ENCODE results near the gene PIK3R6. TPM values are rescaled to one million over a fixed set of nuclear protein-coding genes. Genes with fewer than 3 reads are reported as not detected.
A peak's percentile ranks its signal among the peaks of the same experiment; 100 is the strongest.

Gene PIK3R6
- total and polyA plus RNA-seq, 8 donors = 1.6 to 4.3 (median 2.0) TPM

GRCh38 chr17:8785547-8786413 lies 81.7 kb downstream of the PIK3R6 start:
- TF ChIP-seq CTCF (IDR thresholded peaks at IDR 0.05) = peak; percentile 71 to 91
- H3K4me3 ChIP-seq = no peak overlapping the region
- ATAC-seq (peak; percentile 84), DNase-seq (peak; percentile 68 to 87 (median 79))
- intact Hi-C loops (cut with DNase I) = loop anchor here in 1 of 2 donors (10.0 kb wide), 1 partner anchor 371 kb away; no protein-coding TSS in a partner anchor
- peaks cover 3 to 16% of the 10 kb centered on the region in 2 donors for H3K27me3 ChIP-seq
- H3K4me1 ChIP-seq = peaks cover 0 to 15% of the 10 kb centered on the region in 2 donors
- no peak overlapping the region for H3K27ac ChIP-seq
- no peaks in the 10 kb centered on the region for H3K36me3 ChIP-seq
- H3K9me3 ChIP-seq = no peaks in the 10 kb centered on the region

- ATAC-seq (no peak), DNase-seq (no peak)
- Histone ChIP-seq H3K4me1 (peaks cover 0 to 25% of the 10 kb centered on the region in 2 donors), H3K4me3 (no peak overlapping the region), H3K27ac (no peak overlapping the region), H3K27me3 (peaks cover 3 to 19% of the 10 kb centered on the region in 2 donors), H3K9me3 (no peaks in the 10 kb centered on the region), H3K36me3 (no peaks in the 10 kb centered on the region)
- intact Hi-C loops (cut with DNase I) = loop anchor here in 1 of 2 donors (10.0 kb wide), 1 partner anchor 367 kb away; no protein-coding TSS in a partner anchor
- TF ChIP-seq CTCF (IDR thresholded peaks at IDR 0.05) = no peak
These were observed 85.3 kb downstream of the PIK3R6 start for GRCh38 chr17:8782176-8782575.

- no peak for ATAC-seq
- Histone ChIP-seq H3K9me3 (no peaks in the 10 kb centered on the region), H3K27ac (no peak overlapping the region), H3K4me3 (no peak overlapping the region), H3K36me3 (no peaks in the 10 kb centered on the region), H3K4me1 (peaks cover 0 to 28% of the 10 kb centered on the region in 2 donors), H3K27me3 (peaks cover 3 to 19% of the 10 kb centered on the region in 2 donors)
- no peak for TF ChIP-seq CTCF (IDR thresholded peaks at IDR 0.05)
- DNase-seq = no peak
- intact Hi-C loops (cut with DNase I) = loop anchor here in 1 of 2 donors (10.0 kb wide), 1 partner anchor 367 kb away; no protein-coding TSS in a partner anchor
These were observed 85.7 kb downstream of the PIK3R6 start for GRCh38 chr17:8781776-8782175.

- Histone ChIP-seq H3K27ac (no peak overlapping the region), H3K36me3 (no peaks in the 10 kb centered on the region), H3K4me1 (peaks cover 0 to 23% of the 10 kb centered on the region in 2 donors), H3K4me3 (no peak overlapping the region), H3K9me3 (no peaks in the 10 kb centered on the region), H3K27me3 (peaks cover 7 to 12% of the 10 kb centered on the region in 2 donors)
- intact Hi-C loops (cut with DNase I) = no loop called here
- ATAC-seq (no peak), DNase-seq (no peak)
- TF ChIP-seq CTCF (IDR thresholded peaks at IDR 0.05) = no peak
These were observed 90.6 kb downstream of the PIK3R6 start for GRCh38 chr17:8776881-8777280.

- no peak overlapping the region for H3K4me3 ChIP-seq
These were observed 91.2 kb downstream of the PIK3R6 start for GRCh38 chr17:8776248-8776647.

More at GRCh38 chr17:8776248-8776647, 91.2 kb downstream of the PIK3R6 start:
- intact Hi-C loops (cut with DNase I) = no loop called here
- Histone ChIP-seq H3K27ac (no peak overlapping the region), H3K9me3 (no peaks in the 10 kb centered on the region), H3K36me3 (no peaks in the 10 kb centered on the region), H3K4me1 (peaks cover 0 to 18% of the 10 kb centered on the region in 2 donors), H3K27me3 (peaks cover 7 to 12% of the 10 kb centered on the region in 2 donors)
- DNase-seq (no peak), ATAC-seq (no peak)
- TF ChIP-seq CTCF (IDR thresholded peaks at IDR 0.05) = no peak

Data from left lung (tissue), 10 donors.